Activated naive CD8-positive, alpha-beta T cell (primary cell): Measurements from ENCODE around the gene MORC1.
"Not testable (repeated sequence)": the region's sequence is repeated elsewhere in the genome, so short reads cannot be mapped to it uniquely, and the experiment has no call there.

Source experiments
- H3K27ac Mint-ChIP-seq: one replicate; pipeline ENCODE4 v1.8.0; 2021; ENCODE audit warnings: mixed read lengths
- H3K27me3 Mint-ChIP-seq: one replicate; pipeline ENCODE4 v1.8.0; 2021; ENCODE audit warnings: mixed read lengths
- H3K36me3 Mint-ChIP-seq: one replicate; pipeline ENCODE4 v1.8.0; 2021; ENCODE audit warnings: mixed read lengths
- H3K4me1 Mint-ChIP-seq: one replicate; pipeline ENCODE4 v1.8.0; 2021; ENCODE audit warnings: low read depth, mixed read lengths
- H3K4me3 Mint-ChIP-seq: one replicate; pipeline ENCODE4 v1.8.0; 2021; ENCODE audit warnings: mild to moderate bottlenecking, mixed read lengths
- H3K9me3 Mint-ChIP-seq: one replicate; pipeline ENCODE4 v1.8.0; 2021; ENCODE audit warnings: low read depth, mixed read lengths

Gene MORC1, protein sequence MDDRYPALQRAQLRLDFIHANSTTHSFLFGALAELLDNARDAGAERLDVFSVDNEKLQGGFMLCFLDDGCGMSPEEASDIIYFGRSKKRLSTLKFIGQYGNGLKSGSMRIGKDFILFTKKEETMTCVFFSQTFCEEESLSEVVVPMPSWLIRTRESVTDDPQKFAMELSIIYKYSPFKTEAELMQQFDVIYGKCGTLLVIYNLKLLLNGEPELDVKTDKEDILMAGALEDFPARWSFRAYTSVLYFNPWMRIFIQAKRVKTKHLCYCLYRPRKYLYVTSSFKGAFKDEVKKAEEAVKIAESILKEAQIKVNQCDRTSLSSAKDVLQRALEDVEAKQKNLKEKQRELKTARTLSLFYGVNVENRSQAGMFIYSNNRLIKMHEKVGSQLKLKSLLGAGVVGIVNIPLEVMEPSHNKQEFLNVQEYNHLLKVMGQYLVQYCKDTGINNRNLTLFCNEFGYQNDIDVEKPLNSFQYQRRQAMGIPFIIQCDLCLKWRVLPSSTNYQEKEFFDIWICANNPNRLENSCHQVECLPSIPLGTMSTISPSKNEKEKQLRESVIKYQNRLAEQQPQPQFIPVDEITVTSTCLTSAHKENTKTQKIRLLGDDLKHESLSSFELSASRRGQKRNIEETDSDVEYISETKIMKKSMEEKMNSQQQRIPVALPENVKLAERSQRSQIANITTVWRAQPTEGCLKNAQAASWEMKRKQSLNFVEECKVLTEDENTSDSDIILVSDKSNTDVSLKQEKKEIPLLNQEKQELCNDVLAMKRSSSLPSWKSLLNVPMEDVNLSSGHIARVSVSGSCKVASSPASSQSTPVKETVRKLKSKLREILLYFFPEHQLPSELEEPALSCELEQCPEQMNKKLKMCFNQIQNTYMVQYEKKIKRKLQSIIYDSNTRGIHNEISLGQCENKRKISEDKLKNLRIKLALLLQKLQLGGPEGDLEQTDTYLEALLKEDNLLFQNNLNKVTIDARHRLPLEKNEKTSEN

DNA sequence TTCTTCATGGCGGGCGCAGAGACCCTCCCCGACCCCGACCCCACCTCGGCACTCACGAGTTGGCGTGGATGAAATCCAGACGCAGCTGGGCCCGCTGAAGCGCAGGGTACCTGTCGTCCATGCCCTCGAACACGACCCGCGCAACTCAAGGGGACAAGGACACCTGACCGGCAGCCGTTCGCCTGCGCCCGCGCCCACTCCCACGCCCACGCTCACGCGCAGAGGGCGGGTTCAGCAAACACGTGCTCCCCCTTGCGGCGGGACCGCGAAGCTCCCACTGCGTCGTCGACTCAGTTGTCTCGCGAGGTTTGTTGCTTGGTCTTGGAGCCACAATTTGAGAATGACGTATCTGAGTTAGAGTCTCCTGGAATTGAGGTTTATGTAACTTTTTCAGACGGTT, at the start of gene MORC1:
MORC1 (minus strand) TSS at position 196 of the 400 bp plus-strand sequence; CDS start at position 121, 75 bp downstream.
- no peaks in the 10 kb centered on the region for H3K36me3 Mint-ChIP-seq
- H3K27ac Mint-ChIP-seq, result no peak within 1 kb of the TSS
- no peak within 1 kb of the TSS for H3K4me3 Mint-ChIP-seq
- H3K4me1 Mint-ChIP-seq, result no peaks in the 10 kb centered on the region
- peaks cover 6% of the 10 kb centered on the region for H3K9me3 Mint-ChIP-seq
- no peaks in the 10 kb centered on the region for H3K27me3 Mint-ChIP-seq

DNA sequence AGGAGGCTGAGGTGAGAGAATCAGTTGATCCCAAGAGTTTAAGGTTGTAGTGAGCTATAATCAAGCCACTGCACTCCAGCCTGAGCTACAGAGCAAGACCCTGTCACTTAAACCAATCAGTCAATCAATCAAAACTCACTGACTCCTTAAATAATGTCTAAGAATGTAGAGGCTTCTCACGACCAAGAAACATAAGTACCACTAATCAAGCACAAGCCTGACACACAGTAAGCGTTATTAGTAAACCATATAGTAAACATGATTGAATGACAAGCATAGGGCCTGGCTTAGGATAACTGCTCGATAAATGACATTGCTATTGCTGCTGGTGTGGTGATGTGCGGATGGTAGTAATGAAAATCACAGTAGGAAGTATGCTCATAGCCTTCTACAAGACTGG, 48.0 kb upstream of the MORC1 start:
- Mint-ChIP-seq H3K4me1 (no peaks in the 10 kb centered on the region), H3K4me3 (no peak overlapping the region), H3K9me3 (no peaks in the 10 kb centered on the region), H3K27ac (no peak overlapping the region), H3K36me3 (no peaks in the 10 kb centered on the region), H3K27me3 (peaks cover 4% of the 10 kb centered on the region)

DNA sequence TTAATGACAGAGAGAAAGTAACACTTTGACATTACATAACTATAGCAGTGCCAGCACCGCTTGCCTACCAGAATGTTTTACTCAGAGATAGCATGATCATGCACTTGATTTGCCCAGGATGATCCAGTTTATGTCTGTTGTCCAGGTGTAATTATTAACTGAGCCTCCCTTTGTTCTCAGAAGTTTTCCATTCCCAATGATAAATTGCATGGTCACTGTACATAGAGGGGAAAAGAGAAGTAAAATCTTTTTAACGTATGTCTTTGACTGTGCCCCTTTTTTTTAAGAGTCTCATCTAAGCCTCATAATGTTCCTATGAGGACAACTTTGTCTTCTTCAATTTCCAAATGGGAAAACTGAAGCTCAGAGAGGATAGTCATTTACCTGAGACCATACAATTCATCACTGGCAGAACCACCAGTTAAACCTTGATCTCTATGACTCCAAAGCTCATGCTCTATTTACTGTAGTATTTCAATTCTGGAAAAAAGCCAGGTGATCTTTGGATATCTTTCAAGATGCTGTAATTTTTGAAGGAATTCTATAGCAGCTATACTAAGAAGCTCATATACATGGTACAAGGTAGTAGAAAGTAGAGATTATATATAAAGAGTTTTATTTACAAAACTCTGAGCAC, 43.7 kb upstream of the MORC1 start:
- no peaks in the 10 kb centered on the region for H3K36me3 Mint-ChIP-seq
- no peak overlapping the region for H3K4me3 Mint-ChIP-seq
- peaks cover 8% of the 10 kb centered on the region for H3K27me3 Mint-ChIP-seq
- H3K27ac Mint-ChIP-seq, result no peak overlapping the region
- H3K9me3 Mint-ChIP-seq, result no peaks in the 10 kb centered on the region
- no peaks in the 10 kb centered on the region for H3K4me1 Mint-ChIP-seq

DNA sequence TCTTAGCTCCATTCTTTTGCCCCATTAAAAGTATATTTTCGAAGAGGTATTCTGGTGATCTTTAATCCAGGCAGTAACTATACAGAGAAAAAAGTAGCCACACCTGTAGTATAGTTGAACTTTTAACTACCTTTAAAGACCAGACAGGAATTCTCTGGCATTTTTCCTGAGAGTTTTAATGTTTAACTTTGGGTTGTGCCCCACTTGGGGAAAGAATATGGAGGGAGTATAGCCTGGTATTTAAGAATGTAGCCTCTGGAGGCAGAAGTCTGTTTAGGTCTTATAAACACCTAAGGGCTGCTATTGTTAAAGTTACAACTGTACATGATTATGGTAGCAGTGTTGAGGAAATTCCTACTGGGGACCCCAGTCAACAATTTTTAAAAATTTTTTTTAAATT, 37.9 kb upstream of the MORC1 start:
- H3K4me3 Mint-ChIP-seq, result no peak overlapping the region
- peaks cover 3% of the 10 kb centered on the region for H3K27me3 Mint-ChIP-seq
- no peaks in the 10 kb centered on the region for H3K9me3 Mint-ChIP-seq
- H3K27ac Mint-ChIP-seq, result no peak overlapping the region
- H3K36me3 Mint-ChIP-seq, result no peaks in the 10 kb centered on the region
- no peaks in the 10 kb centered on the region for H3K4me1 Mint-ChIP-seq

DNA sequence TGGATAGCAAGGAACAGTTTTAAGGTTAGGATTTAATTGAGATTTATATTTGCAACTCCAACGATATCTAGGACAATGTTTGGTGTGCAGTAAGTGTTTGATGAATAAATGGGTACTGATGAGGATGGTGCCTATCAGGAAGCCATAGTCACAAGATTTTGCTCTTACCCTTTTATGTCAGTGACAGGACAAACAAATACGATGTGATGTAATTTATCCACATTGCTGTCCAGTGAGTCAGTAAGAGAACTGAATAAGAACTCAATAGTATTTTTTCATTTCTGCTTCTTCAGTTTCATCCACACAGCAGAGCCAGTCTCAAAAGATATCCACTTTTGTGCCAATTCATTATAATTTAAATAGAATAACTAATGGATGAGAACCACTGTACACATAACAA, 37.0 kb upstream of the MORC1 start:
- no peaks in the 10 kb centered on the region for H3K36me3 Mint-ChIP-seq
- H3K27me3 Mint-ChIP-seq, result peaks cover 2% of the 10 kb centered on the region
- H3K9me3 Mint-ChIP-seq, result no peaks in the 10 kb centered on the region
- H3K4me3 Mint-ChIP-seq, result no peak overlapping the region
- no peak overlapping the region for H3K27ac Mint-ChIP-seq
- no peaks in the 10 kb centered on the region for H3K4me1 Mint-ChIP-seq

DNA sequence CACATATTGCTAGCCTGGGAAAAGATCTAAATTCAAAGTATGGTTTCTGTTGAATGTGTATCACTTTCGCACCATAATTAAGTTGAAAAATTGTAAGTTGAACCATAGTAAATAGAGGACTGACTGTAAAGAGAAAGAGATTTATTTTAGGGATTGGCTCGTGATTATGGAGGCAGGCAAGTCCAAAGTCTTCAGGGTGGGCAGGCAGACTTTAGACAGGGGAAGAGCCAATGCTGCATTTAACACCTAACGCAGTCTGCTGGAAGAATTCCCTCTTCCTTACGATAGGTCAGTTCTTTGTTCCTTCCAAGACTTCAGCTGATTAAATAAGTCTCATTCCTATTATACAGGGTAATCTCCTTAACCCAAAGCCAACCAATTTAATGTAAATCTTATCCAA, 34.4 kb upstream of the MORC1 start:
- no peaks in the 10 kb centered on the region for H3K9me3 Mint-ChIP-seq
- no peaks in the 10 kb centered on the region for H3K4me1 Mint-ChIP-seq
- H3K27me3 Mint-ChIP-seq, result peaks cover 2% of the 10 kb centered on the region
- no peak overlapping the region for H3K4me3 Mint-ChIP-seq
- no peaks in the 10 kb centered on the region for H3K36me3 Mint-ChIP-seq
- H3K27ac Mint-ChIP-seq, result no peak overlapping the region

DNA sequence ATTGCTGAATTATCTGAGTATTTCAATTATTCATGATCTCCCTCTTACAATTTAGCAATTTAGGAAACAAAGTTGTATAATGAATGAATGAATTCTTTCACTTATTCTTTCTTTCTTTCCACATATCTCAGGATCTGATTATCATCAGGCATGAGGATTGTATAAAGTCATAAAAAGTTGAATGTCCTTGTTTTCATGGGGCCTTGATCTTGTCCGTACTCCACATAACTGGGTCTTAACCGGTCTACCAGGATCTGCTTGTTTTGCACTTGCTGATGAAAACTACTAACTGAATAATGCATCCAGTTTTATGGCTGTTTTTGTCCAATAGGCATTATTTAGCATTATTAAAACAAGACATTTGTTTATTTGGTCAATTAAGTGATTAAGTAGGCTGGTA, 31.1 kb upstream of the MORC1 start:
- H3K4me1 Mint-ChIP-seq, result no peaks in the 10 kb centered on the region
- H3K9me3 Mint-ChIP-seq, result no peaks in the 10 kb centered on the region
- no peaks in the 10 kb centered on the region for H3K27me3 Mint-ChIP-seq
- H3K36me3 Mint-ChIP-seq, result no peaks in the 10 kb centered on the region
- H3K27ac Mint-ChIP-seq, result no peak overlapping the region
- no peak overlapping the region for H3K4me3 Mint-ChIP-seq

DNA sequence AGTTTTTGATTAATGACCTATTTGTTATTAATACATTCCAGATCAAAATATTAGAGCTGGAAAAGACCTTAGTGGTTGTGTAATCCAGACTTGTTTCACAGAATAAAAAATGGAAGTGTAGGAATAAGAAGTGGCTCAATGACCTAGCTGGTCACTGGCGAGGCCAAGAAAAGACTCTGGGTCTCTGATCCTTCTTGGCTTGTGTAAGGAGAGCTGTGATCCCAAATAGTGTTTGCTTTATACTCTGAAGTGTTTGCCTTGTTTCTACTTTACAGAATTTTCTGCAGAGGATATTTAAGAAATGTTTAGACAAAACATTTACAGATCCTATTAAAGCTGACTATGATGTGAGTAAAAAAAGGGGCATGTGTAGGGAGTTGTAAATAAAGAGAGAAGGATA, 25.7 kb upstream of the MORC1 start:
- Mint-ChIP-seq H3K27me3 (peaks cover 3% of the 10 kb centered on the region), H3K4me3 (no peak overlapping the region), H3K36me3 (no peaks in the 10 kb centered on the region), H3K27ac (no peak overlapping the region), H3K4me1 (no peaks in the 10 kb centered on the region), H3K9me3 (peaks cover 4% of the 10 kb centered on the region)

DNA sequence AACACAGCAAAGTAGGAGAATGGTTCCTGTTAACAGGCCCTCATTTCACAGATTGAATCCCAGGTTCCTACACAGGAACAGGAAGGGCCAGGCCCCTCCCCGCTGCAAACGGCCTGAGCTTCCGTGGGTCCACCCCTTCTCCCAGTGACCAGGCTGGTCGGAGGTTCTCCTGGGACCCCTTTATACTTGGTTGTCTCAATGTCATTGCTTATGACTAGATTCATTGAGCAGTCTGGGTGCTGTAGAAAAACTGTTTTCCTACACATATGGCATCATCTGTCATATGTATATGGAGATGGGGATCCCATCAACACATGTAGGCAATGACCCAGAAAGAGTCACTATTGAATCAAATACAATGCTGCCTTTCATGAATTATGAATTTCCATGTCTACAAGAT, 22.4 kb upstream of the MORC1 start:
- Mint-ChIP-seq H3K4me1 (no peaks in the 10 kb centered on the region), H3K36me3 (no peaks in the 10 kb centered on the region), H3K4me3 (no peak overlapping the region), H3K9me3 (peaks cover 4% of the 10 kb centered on the region), H3K27ac (no peak overlapping the region), H3K27me3 (peaks cover 3% of the 10 kb centered on the region)

DNA sequence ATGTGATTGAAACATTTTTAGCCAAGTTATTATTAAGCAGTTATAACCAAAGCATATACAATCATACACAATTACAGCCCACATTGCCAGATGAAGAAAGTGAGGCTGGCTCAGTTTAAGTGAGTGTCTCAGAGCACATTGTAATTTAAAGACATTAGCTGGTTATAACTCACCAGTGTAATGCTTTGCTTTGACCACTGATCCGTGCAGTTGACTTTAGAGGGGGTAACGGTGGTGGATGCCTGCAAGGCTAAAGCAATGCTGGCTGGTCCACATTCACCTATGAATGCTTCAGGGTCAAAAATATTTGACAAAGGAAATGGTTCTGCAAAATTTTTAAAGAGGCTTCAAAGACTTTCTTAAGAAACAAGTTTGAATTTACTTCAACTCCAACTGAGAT, 19.8 kb upstream of the MORC1 start:
- Mint-ChIP-seq H3K4me3 (no peak overlapping the region), H3K36me3 (no peaks in the 10 kb centered on the region), H3K27ac (no peak overlapping the region), H3K27me3 (peaks cover 3% of the 10 kb centered on the region), H3K4me1 (no peaks in the 10 kb centered on the region), H3K9me3 (peaks cover 4% of the 10 kb centered on the region)

DNA sequence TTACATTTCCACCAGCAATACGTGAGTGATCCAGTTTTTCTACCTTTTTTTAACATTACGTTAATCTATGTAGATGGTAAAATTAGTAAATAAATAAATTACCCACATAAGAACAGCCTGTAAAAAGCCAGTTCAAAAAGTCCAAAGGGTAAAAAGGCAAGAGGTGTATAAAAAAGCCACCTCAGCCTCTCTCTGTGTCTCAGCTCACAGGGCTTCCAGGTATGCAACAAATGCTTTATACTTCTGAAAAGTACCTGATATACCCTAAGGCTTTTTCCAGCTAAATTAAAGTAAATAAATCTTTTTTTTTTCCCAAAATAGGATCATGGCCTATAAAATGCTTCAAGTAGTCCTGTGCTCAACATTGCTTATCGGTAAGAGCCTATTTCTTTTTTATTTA, 18.6 kb upstream of the MORC1 start, which contains the start of gene C3orf85:
C3orf85 (plus strand) TSS at position 197 of the 400 bp plus-strand sequence; CDS start at position 326, 129 bp downstream.
- Mint-ChIP-seq H3K27ac (no peak within 1 kb of the TSS), H3K27me3 (peaks cover 3% of the 10 kb centered on the region), H3K4me1 (no peaks in the 10 kb centered on the region), H3K4me3 (no peak within 1 kb of the TSS), H3K9me3 (peaks cover 3% of the 10 kb centered on the region), H3K36me3 (no peaks in the 10 kb centered on the region)

DNA sequence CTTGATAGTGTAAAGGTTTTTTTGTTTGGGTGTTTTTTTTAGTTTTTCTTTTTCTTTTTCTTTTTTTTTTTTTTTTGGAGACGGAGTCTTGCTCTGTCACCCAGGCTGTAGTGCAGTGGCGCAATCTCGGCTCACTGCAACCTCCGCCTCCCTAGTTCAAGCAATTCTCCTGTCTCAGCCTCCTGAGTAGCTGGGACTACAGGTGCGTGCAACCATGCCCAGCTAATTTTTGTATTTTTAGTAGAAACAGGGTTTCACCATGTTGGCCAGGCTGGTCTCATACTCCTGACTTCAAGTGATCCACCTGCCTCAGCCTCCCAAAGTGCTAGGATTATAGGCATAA, 15.5 kb upstream of the MORC1 start:
- H3K36me3 Mint-ChIP-seq, H3K27ac Mint-ChIP-seq, H3K27me3 Mint-ChIP-seq, H3K4me1 Mint-ChIP-seq, H3K4me3 Mint-ChIP-seq, H3K9me3 Mint-ChIP-seq: not testable (repeated sequence)

DNA sequence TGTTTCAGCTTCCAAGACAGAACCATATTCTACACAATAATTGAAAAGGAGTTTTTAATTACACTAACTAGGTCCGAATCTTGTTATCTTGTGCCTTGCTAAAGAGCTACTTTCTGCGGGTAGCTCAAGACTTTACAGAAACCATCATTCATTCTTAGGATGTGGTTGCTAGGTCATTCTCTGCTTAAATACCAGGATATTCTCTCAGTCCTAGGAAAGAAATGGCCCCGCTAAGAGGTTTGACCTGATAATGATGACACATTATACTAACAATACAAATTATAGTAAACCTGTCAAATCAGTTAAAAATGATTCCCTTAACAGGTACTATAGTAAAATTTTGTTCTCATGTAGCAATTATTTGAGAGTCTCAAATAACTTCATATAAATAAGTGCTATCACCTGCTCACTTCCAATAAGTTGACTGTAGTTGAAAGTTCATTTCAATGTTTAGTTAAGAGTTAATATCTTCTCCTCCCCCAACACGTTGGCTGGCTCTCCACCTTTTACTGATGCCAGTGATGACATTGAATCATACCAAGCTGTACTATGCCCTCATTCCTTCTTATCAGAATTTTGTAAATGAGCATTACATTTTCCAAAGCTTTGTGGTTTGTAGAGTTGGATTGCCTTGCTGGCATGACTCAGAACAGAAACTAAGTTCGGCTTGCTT, 15.0 kb upstream of the MORC1 start:
- H3K4me3 Mint-ChIP-seq, result no peak overlapping the region
- H3K36me3 Mint-ChIP-seq, result no peaks in the 10 kb centered on the region
- H3K4me1 Mint-ChIP-seq, result no peaks in the 10 kb centered on the region
- H3K27me3 Mint-ChIP-seq, result no peaks in the 10 kb centered on the region
- H3K27ac Mint-ChIP-seq, result no peak overlapping the region
- H3K9me3 Mint-ChIP-seq, result no peaks in the 10 kb centered on the region

DNA sequence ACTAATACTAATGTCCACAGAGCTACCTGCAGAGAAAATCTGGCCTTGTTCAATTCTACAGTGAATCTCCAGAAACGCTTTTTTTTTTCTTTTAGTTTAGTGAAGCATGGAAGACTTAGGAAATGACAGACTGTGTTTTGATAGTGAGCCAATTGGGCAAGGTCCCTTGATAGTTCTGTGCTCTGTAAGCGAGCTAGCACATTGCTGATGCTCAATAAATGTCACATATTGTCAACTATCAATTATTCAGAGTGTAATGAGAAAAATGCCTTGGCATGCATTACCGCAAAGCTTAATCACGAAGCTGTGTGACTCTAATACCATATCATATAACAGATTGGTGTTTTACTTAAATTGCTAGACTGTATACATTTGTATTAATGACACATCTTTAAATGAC, 13.3 kb upstream of the MORC1 start:
- no peaks in the 10 kb centered on the region for H3K4me1 Mint-ChIP-seq
- H3K9me3 Mint-ChIP-seq, result no peaks in the 10 kb centered on the region
- H3K27me3 Mint-ChIP-seq, result no peaks in the 10 kb centered on the region
- no peak overlapping the region for H3K4me3 Mint-ChIP-seq
- H3K36me3 Mint-ChIP-seq, result no peaks in the 10 kb centered on the region
- H3K27ac Mint-ChIP-seq, result no peak overlapping the region
